ENCODE measurements around the gene PLA2R1.

The PLA2R1 gene

GRCh38 chr2:159953136-159953823 lies 109.1 kb downstream of the PLA2R1 start:
- H3K27ac ChIP-seq (ENCODE audit: low read depth, low read length, poor library complexity, severe bottlenecking): no peak overlapping the region

GRCh38 chr2:159946326-159946999 lies 116.0 kb downstream of the PLA2R1 start:
- Histone ChIP-seq H3K9me3 (ENCODE audit: low read length) (no peaks in the 10 kb centered on the region), H3F3A (ENCODE audit: insufficient read depth, low read length) (no peaks in the 10 kb centered on the region), H3K79me2 (ENCODE audit: insufficient read depth, low read length) (no peaks in the 10 kb centered on the region), H3K36me3 (ENCODE audit: insufficient read depth, low read length) (no peaks in the 10 kb centered on the region), H3K9ac (ENCODE audit: low read length) (no peak overlapping the region), H3K4me2 (ENCODE audit: low read length) (no peak overlapping the region), H3K4me3 (ENCODE audit: low read depth, low read length, poor library complexity, severe bottlenecking) (no peak overlapping the region), H2AFZ (ENCODE audit: low read length) (no peak overlapping the region), H4K20me1 (ENCODE audit: insufficient read depth, low read length) (no peaks in the 10 kb centered on the region), H3K27ac (ENCODE audit: low read depth, low read length, poor library complexity, severe bottlenecking) (no peak overlapping the region), H3K27me3 (ENCODE audit: insufficient read depth, low read length) (no peaks in the 10 kb centered on the region), H3K4me1 (ENCODE audit: insufficient read depth, low read length, severe bottlenecking) (no peaks in the 10 kb centered on the region), H3K9me2 (ENCODE audit: low read depth, low read length) (no peaks in the 10 kb centered on the region)
- TF ChIP-seq EZH2 (IDR thresholded peaks at IDR 0.05; ENCODE audit: borderline replicate concordance, low read length) (no peak), CTCF (IDR thresholded peaks at IDR 0.05; ENCODE audit: low read length) (no peak)

More at GRCh38 chr2:159953136-159953823, 109.1 kb downstream of the PLA2R1 start:
- Histone ChIP-seq H3K79me2 (ENCODE audit: insufficient read depth, low read length) (no peaks in the 10 kb centered on the region), H3K9ac (ENCODE audit: low read length) (no peak overlapping the region), H3K27me3 (ENCODE audit: insufficient read depth, low read length) (no peaks in the 10 kb centered on the region), H3F3A (ENCODE audit: insufficient read depth, low read length) (no peaks in the 10 kb centered on the region), H3K36me3 (ENCODE audit: insufficient read depth, low read length) (no peaks in the 10 kb centered on the region), H3K4me1 (ENCODE audit: insufficient read depth, low read length, severe bottlenecking) (no peaks in the 10 kb centered on the region), H3K9me3 (ENCODE audit: low read length) (no peaks in the 10 kb centered on the region), H3K4me2 (ENCODE audit: low read length) (no peak overlapping the region), H3K9me2 (ENCODE audit: low read depth, low read length) (no peaks in the 10 kb centered on the region), H2AFZ (ENCODE audit: low read length) (no peak overlapping the region), H4K20me1 (ENCODE audit: insufficient read depth, low read length) (no peaks in the 10 kb centered on the region), H3K4me3 (ENCODE audit: low read depth, low read length, poor library complexity, severe bottlenecking) (no peak overlapping the region)
- TF ChIP-seq EZH2 (IDR thresholded peaks at IDR 0.05; ENCODE audit: borderline replicate concordance, low read length) (no peak), CTCF (IDR thresholded peaks at IDR 0.05; ENCODE audit: low read length) (no peak)

GRCh38 chr2:159944874-159945273 lies 117.5 kb downstream of the PLA2R1 start:
- no peak overlapping the region for H3K9ac ChIP-seq (ENCODE audit: low read length)
- no peaks in the 10 kb centered on the region for H3K9me2 ChIP-seq (ENCODE audit: low read depth, low read length)
- no peaks in the 10 kb centered on the region for H4K20me1 ChIP-seq (ENCODE audit: insufficient read depth, low read length)
- H3K79me2 ChIP-seq (ENCODE audit: insufficient read depth, low read length): no peaks in the 10 kb centered on the region
- no peak overlapping the region for H3K27ac ChIP-seq (ENCODE audit: low read depth, low read length, poor library complexity, severe bottlenecking)
- no peak overlapping the region for H2AFZ ChIP-seq (ENCODE audit: low read length)
- no peaks in the 10 kb centered on the region for H3F3A ChIP-seq (ENCODE audit: insufficient read depth, low read length)
- no peak overlapping the region for H3K4me2 ChIP-seq (ENCODE audit: low read length)
- no peak overlapping the region for H3K4me3 ChIP-seq (ENCODE audit: low read depth, low read length, poor library complexity, severe bottlenecking)
- TF ChIP-seq EZH2 (IDR thresholded peaks at IDR 0.05; ENCODE audit: borderline replicate concordance, low read length) (no peak), CTCF (IDR thresholded peaks at IDR 0.05; ENCODE audit: low read length) (no peak)
- no peaks in the 10 kb centered on the region for H3K9me3 ChIP-seq (ENCODE audit: low read length)
- H3K36me3 ChIP-seq (ENCODE audit: insufficient read depth, low read length): no peaks in the 10 kb centered on the region
- H3K4me1 ChIP-seq (ENCODE audit: insufficient read depth, low read length, severe bottlenecking): no peaks in the 10 kb centered on the region
- no peaks in the 10 kb centered on the region for H3K27me3 ChIP-seq (ENCODE audit: insufficient read depth, low read length)
